GM18909 (cell line): ENCODE results near the gene WDR7.

Experiments
- ATAC-seq: cut with Tn5 transposase; IDR thresholded peaks from one replicate; pipeline ENCODE4 v1.9.1; 2021; ENCODE audit warnings: mild to moderate bottlenecking; ENCODE audit not compliant: unreplicated experiment, poor library complexity

The WDR7 gene

DNA sequence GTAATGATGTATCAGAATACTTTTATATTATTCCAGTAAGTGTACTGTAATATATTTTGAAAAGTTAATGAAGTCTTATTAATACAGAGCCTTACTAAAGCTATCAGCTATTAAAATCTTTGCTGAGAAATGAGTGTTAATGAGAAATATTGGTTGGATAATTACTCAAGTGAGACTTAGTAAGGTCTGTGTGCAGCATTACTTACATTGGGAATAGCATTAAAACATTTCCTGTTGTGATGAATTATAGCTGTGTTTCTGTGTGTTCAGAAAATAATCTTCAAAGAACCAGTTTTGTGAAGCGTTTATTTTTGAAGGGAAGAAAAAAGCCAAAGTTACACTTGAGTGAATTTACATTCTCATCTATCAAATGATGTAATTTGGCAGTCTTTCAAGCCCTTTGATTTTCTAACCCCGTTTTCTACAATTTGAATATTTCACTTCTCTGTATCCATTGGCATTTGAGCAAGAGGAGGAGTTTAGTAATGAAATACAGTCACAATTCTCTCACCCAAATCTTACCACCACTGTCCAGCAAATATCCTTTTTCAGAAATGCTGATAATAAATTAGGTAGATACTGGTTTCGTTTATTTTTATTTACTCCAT is 372.2 kb downstream of the WDR7 start:
- no peak for ATAC-seq

DNA sequence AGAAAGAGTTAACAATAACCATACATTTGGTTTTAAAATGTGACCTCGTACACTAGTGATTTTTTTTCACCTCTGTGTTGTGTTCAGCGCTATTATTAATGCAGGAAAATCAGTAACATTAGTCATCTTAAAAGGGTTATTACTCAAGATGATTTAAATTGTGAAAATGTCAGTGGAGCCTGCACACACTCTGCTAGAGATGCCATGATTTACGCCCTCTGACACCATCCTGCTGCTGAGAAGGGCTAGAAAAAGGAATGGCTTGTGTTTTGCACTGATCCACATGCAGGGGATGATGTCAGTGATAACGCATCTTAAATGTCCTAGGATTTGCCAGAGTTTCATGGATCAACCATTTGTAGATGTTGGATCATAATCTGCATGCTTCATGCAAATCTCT is 374.4 kb downstream of the WDR7 start:
- no peak for ATAC-seq

DNA sequence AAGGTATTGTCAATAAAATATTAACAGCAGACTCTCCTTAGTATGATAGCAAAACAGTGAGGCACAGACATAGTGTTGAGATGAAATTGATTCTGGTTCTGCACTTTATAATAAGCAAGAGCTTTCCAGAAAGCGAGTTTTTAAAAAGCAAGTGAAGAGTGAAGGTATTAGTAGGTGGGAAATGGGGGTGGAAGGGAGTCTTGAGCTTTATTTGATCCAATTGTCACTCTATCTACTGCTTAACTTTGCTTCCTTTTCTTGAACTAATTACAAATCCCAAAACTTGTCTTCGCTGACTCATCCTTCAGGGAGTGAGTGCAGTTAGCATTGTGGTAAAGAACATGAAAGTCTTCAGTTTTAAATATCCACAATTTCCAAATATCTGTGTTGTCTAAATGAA is 375.2 kb downstream of the WDR7 start:
- no peak for ATAC-seq

DNA sequence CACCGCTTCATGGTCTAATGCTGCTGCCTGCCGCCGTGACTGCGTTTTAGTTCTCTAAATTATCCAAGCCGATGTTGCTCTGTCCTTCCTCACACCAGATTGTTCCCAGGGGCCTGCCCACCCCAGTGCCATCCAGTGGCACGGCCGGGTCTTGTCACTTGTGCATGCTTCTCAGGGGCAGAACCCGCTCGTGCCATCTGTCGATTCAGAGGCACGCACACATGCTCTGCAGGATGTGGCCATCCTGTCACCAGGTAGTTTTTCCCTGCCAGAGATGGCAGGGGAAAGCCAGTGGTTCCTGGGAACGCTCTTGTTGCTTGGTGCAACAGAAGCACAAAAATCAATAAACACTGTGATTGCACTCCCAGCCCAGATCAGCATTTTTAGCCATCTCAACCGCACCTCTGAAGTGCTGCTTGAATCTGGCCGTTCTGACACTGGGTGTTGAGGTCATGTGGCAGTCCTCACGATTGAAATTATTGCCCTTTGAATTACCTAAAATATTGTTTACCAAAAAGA is 376.1 kb downstream of the WDR7 start:
- no peak for ATAC-seq

DNA sequence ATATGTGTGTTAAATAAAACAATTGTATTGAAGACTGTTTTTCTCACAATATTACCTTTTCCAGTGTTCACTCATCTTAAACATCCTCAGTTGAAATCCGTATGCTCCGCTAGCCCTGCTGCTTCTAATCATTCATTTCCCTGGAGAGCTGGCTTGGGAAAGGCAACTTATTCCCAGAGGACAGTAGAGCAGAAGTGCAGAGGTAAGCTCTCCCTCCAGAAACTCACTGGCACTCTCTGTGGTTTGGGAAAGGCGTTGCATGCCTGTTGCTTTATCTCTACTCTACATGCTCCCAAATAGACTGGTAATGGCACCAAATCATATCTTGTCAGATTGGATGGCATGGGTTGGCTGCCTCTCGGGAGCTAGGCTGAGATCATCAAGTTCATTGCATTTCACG is 378.6 kb downstream of the WDR7 start:
- no peak for ATAC-seq

DNA sequence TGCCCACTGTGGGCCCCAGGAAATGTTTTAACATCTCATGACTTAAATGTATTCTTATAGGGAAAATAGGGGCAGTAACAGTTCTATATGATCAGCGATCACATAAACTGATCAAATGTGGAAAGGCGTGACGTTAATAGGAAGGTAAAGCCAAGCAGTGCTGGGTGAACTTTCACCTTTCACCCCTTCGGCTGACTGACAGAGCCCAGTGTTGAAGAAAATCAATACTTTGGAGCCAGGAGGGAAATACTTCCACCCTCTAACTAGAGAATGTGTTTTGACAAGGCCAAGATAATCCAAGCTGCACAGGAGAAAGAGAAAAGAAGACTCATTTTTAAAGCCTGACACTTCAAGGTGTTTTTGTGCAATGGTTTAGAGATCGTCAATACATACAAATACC is 379.3 kb downstream of the WDR7 start:
- no peak for ATAC-seq

DNA sequence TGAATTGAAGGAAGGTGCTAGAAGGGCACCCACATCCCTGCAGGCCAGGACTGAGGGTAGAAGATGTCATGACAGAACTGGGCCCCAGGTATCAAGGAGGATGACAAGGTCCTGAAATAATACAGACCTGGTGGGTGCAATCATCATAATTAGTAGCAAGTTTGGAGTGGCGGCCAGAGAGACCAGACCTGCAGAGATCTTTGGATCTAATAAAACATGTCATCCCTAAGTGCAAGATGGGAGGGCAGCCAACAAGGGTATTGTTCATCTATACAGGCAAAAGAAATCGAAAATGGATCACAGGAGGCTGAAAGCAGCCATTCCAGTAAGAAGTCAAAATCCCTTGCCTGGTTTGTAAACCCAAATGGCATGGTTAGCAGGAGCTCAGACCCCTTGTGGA is 384.4 kb downstream of the WDR7 start:
- no peak for ATAC-seq

DNA sequence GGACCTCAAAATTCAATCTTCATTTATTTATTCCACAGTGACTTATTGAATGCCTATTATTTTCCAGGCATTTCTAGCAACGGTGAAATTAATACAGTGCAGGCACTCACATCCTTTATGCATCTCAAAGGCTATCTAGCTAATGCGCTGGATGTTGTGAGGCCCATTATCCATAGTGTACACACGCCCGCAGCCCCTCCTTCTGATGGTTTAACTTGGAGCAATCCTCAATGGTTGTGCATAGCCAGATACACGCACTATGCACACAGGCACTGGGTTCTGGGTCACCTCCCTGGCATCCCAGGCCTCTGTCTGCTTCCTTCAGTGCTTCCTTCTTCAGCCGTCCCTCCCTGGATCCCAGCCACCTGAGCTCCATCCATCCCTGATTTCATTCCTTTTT is 387.2 kb downstream of the WDR7 start:
- no peak for ATAC-seq

DNA sequence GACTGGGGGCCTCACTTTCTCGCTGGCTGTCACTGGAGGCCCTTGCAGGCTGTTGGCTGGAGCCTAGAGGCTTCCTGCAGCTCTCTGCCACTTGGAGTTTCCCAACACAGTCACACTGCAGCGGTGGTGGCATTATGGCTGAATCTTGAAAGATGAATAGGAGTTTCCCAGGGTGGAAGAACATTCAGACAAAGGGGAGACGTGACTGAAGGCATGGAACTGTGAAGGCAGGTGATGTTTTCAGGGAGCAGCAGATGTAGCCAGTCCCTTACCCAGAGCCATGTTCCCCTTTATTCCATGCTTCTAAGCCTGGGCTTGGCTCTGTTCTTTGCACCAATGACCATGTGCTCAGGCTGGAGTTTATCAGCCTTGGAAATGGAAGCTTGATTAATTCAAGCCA is 389.0 kb downstream of the WDR7 start:
- ATAC-seq: no peak

DNA sequence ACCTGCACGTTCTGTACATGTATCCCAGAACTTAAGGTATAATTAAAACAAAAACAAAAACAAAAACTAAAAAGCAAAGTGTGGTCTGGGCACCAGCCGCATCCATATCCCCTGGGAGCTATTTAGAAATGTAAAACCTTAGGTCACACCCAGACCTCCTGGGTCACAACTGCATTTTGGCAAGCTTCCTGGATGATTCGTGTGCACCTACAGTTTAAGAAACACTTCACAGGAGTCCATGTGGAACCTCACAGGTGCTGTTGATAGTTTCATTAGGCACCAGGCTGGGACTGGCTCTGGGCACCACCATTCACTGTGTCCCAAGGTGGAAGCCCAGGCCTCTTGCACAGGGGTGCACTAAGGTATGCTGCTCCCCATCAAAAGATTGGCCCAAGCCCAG is 392.1 kb downstream of the WDR7 start:
- ATAC-seq: no peak

DNA sequence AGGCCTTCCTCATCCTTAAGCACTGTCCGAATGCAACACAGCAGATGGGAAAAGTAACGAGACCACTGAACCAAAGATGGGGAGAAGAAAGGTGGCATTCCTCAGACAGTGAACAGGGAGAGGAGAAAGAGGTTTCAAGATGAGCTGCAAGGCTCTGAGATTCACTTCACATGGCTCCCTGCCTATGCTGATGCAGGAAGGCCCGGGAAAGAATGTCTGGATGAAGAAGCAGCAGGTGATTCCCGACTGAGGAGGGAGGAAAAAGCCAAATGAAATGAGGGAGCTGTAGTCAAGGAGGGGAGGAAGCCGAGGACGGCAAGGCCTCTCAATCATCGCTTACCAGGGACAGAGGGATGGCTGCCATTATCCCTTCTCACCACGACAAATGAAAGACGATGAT is 397.2 kb downstream of the WDR7 start:
- no peak for ATAC-seq

DNA sequence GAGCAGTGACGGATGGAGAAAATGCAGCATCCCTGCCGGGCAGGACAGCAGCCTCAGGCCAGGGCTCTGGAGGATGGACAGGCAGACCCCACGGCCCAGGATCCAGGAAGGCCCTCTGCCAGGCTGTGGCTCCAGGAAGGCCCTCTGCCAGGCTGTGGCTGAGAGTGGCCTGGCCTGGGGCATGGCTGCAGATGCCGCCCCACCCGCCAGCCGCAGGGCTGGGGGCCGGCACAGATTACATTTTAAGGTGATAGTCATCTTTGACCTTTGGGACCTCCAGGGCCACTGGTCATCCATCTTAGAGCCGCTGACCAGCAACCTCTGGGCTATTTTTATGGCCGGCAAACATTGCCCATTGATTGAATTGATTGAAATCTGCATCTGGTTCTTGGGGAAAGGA is 397.7 kb downstream of the WDR7 start:
- ATAC-seq: no peak

DNA sequence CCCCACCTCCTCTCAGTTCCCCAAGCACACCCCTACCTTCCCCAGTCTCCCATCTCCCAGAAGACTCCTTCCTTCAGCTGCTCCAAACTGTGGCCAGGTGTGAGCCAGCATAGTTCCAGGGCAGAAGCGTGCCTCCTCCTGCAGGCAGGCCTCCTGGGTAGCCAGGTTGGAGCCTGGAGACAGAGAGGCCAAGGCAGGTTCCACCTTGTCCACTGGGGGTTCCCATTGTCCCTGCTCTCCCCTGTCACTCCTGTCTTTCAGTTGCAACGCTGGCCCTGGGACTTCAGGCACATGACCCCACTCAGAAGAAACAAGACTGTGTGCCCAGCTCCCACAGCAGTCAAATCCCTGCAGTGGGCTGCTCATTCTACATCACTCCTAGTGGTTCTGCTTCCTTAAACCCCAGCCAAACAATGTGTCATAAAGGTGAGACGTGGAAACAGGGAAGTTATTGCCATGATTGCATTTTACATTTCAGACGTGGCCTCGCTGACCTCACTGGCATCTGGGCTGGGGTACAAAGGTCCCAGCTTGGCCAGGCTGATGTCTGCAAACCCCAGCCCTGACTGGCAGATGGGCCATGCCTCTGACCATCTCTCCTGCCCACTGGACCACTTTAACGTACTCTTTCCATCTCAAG is 399.3 kb downstream of the WDR7 start:
- no peak for ATAC-seq

DNA sequence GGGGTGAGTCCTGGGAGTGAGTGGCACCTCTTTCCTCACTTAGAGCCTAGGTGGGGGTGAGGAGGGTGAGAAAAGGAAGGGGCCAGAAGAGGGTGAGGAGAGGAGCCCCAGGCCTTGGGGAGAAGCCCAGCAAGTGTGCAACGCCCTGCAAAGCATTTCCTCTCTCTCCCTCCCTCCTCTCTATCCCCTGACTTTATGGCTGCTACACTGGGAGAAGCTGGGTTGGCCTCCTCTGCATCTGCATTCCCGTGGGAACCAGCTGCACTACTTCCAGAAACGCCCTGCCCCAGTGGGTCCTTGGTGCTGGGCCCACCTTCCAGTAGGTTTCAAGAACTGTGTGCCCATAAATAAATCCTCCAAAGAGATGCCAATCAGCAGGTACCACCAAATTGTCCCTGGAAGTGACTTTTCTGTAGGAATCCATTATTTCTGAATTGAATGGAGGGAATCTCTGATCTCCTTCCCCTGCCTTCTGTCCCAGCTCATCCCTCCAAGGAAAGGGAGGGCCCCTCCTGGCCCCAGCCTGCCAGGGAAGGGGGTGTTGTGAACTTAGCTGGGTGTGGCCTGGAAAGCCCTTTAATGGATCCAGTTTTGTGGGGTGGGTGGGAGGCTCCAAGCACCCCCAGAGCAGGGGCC is 400.0 kb downstream of the WDR7 start:
- ATAC-seq: no peak

DNA sequence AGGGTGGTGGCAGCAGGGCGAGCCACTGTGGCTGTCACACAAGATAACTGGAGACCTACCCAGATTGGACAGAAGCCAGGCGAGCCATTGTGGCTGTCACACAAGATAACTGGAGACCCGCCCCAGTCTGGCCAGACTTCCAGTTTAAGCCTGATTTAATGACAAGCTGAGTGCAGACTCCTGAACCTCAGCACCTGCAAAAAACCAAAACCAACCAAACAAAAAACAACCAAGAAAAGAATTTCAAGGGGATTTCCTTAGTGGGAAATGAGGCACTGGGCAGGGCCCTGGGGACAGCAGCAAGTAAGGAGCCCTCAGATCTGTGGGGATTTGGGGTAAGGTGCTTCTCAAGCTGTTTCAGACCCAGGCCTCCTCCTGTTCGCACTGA is 400.5 kb downstream of the WDR7 start:
- peak; percentile 62 for ATAC-seq

DNA sequence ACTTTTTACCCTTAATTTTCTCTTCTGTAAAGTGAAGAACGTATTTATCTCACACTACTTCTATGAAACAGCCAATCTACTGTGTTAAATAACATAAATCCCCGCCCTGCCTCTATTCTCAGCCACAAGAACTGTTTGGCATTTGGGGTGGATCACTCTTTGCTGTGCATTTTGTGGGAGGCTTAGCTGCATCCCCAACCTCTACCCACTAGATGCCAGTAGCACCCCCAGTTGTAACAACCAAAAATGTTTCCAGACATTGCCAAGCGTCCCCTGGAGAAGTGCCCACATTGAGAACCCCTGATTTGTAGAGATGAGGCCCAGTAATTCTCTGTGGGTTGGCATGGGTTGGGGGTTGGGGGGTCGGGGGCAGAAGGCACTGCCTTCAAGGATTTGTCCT is 401.0 kb downstream of the WDR7 start:
- ATAC-seq: peak; percentile 43

DNA sequence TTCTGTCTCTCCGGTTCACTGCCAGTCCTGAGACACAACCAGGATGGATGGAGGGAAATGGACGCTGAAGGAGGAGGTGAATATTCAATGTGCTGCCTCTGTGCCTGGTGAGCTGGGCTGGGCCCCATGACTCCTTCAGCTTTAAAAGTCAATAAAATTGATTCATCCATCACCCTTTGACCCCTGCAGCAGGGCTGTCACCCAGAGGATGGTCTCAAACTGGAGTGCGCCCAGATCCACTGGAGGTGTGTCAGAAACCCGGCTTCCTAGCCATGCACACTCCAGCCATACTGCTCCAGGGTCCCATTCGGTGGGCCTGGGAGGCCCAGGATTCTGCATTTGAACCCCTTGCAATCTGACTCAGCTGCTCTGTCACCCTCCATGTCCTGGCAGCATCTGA is 401.6 kb downstream of the WDR7 start:
- no peak for ATAC-seq

DNA sequence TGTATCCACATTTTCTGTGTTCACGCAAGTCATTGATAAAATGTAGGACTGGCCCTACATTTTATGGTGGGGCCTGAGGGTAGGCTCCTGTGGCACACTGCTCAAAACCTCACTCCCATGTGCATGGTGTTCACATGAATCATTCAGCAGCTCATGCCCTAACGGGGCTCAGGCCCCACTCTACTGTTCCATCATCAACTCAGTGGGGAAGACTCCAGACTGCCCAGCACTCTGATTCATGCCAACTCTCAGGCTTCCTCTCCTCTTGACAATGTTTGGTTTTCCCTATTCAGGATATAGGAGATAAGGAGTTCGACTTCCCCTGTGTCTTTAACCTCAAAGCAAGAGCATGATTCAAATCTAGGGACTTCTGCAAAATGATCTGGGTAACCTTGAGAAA is 403.7 kb downstream of the WDR7 start:
- ATAC-seq: no peak

DNA sequence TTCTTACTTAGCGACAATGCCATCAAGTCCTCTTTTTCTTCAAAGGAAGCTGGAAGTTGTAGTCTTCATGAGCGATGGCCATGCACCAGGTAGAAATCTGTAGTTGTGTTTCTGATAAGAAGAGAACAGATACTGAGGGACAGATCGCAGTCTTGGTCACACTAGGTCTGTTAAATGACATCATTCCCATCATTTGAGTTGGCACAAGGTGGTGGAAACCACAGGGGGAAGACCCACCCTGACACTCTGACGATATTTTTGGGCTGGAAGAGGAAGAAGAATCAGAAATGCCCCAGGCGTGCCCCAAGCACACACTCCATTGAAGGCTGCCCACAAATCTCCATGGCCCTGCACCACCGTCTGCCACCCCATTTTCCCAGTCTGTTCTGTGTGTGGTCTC is 406.7 kb downstream of the WDR7 start:
- peak; percentile 85 for ATAC-seq

DNA sequence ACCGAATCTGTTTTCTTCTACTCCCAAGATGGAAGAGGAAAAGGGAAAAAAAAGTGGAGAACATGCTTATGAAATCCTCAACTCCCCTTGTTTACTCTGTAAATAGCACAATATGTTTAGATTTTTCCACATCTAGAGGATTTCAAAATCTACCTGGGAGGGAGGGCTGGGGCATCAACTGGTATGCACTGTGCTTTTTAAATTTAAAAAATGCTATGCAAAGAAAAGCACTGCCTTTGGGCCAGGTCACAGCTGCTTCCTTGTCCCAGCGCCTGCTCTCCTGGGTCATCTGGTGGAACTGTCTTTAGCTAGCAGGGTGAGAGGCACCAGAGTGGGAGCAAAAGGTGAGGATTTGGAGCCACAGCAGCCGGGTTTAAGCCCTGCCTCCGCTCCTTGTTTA is 407.6 kb downstream of the WDR7 start:
- no peak for ATAC-seq

DNA sequence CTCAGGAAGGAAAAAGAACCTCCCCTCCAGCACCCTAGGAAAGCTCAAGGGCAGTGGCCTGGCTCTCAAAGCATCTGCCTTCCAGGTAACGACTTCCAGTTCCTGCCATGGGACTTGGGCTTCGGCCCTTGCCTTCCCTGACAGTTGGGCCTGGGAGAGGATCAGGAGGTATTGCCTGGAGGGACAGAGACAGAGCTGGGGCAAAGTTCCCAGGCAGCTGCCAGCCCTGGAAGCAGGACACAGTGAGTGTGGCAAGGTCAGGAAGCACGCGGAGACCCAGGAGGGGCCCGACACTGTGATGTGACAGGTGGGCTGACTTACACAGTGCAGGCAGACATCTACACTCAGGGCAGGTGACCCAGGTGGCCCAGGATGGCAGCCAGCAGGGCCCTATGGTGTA is 408.2 kb downstream of the WDR7 start:
- ATAC-seq: no peak

DNA sequence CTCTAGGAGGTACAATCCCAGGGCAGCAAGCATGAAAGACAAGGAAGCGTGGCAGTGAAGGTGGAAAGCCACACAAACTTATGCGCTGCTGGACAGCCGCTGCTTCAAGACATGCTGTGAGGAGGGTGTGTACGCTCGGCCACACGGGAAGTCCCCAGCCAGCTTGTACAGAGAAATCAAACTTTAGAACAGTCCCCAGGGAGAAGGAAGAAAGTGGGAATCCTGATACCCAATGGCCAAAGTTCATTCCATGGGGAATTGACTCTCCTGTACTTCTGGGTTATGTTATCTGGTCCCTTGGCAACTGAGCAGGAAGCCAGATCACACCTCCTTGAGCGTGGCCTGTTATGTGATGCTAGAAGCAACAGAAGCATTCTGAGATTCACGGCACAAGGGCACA is 409.7 kb downstream of the WDR7 start:
- ATAC-seq: no peak
